ENCODE data around the gene FNTB.

The FNTB gene

GRCh38 chr14:65053466-65053865, 66.8 kb downstream of the FNTB start:
- Mint-ChIP-seq H3K4me1 (no peaks in the 10 kb centered on the region), H3K4me3 (no peak overlapping the region), H3K9me3 (no peaks in the 10 kb centered on the region), H3K36me3 (ENCODE audit: low read depth) (peaks cover 56% of the 10 kb centered on the region), H3K27ac (no peak overlapping the region), H3K27me3 (ENCODE audit: low read depth, poor library complexity) (peaks cover 3% of the 10 kb centered on the region)
- DNase-seq: no peak
- TF ChIP-seq, protein P1, sequence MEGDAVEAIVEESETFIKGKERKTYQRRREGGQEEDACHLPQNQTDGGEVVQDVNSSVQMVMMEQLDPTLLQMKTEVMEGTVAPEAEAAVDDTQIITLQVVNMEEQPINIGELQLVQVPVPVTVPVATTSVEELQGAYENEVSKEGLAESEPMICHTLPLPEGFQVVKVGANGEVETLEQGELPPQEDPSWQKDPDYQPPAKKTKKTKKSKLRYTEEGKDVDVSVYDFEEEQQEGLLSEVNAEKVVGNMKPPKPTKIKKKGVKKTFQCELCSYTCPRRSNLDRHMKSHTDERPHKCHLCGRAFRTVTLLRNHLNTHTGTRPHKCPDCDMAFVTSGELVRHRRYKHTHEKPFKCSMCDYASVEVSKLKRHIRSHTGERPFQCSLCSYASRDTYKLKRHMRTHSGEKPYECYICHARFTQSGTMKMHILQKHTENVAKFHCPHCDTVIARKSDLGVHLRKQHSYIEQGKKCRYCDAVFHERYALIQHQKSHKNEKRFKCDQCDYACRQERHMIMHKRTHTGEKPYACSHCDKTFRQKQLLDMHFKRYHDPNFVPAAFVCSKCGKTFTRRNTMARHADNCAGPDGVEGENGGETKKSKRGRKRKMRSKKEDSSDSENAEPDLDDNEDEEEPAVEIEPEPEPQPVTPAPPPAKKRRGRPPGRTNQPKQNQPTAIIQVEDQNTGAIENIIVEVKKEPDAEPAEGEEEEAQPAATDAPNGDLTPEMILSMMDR (IDR thresholded peaks at IDR 0.05): no peak

GRCh38 chr14:65054471-65055085, 67.9 kb downstream of the FNTB start:
- Mint-ChIP-seq H3K36me3 (ENCODE audit: low read depth) (peaks cover 67% of the 10 kb centered on the region), H3K27ac (no peak overlapping the region), H3K4me1 (no peaks in the 10 kb centered on the region), H3K9me3 (no peaks in the 10 kb centered on the region), H3K27me3 (ENCODE audit: low read depth, poor library complexity) (peaks cover 3% of the 10 kb centered on the region), H3K4me3 (no peak overlapping the region)
- TF ChIP-seq, protein P1 (IDR thresholded peaks at IDR 0.05): no peak
- DNase-seq: no peak

DNA sequence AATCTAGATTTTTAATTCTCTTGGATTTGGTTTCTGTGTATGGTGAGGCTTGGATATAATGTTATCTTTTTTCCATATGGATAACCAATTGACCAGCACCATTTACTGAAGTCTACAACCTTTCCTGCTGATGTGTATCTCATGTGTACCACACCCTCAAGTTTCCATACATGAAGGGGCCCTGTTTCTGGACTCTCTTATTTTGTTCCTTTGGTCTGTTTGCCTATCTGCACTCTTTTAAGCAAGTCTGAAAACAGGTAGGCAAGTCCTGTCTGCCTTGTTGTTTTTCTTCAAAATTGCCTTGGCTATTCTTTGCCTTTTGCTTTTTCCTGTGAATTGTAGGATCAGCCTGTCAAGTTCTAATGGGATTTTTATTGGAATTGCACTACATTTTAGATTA, 71.0 kb downstream of the FNTB start:
- Mint-ChIP-seq H3K36me3 (ENCODE audit: low read depth) (peaks cover 73% of the 10 kb centered on the region), H3K4me1 (no peaks in the 10 kb centered on the region), H3K9me3 (no peaks in the 10 kb centered on the region), H3K4me3 (no peak overlapping the region), H3K27me3 (ENCODE audit: low read depth, poor library complexity) (peaks cover 3% of the 10 kb centered on the region), H3K27ac (peak overlapping the region; percentile 52)
- DNase-seq: no peak
- TF ChIP-seq, protein P1 (IDR thresholded peaks at IDR 0.05): no peak

DNA sequence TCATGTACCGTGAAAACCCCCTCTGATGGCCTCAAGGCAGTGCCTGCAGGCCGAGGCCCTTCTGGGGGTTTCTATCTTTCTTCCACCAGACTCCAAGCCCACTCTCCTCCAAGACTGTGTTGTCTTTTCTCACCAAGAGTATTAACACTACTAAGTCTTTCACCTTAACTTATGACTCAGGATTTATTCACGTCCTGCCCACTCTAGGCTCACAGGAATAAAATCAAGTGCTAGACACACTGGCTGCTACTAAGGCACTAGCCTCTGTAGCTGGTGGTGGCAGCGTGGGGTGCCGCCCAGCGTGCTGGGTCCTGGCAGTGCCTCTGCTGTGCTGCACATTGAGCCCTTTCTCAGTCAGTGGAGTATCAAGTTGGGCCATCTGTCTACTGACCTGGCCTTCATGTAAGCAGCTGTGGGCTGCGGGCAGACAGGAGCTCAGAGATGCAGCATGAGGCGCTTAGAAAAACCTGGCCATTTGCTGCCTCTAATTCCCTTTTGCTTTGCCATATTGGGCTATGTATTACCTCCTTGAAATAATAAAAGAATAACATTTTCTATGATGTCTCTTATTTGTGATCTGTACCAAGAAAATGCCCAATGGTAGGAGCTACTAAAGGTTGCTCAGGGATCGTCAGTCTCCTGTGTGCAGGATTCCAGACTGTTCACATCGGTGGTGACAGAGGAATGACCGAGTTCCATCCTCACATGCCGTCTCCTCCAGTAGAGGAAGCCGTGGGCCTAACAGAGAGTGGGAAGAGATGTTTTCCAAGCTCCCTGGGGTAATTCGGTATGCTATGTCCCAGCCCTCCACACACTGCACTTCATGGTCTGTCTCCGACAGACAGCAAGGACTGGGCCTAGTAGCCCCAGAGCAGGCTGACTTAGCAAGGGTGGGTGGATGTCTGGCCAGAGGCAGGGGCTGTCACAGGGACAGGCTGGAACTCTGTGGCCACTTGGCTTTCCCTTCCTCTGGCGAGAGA, 75.7 kb downstream of the FNTB start:
- H3K9me3 Mint-ChIP-seq: no peaks in the 10 kb centered on the region
- H3K36me3 Mint-ChIP-seq (ENCODE audit: low read depth): peaks cover 88% of the 10 kb centered on the region
- TF ChIP-seq, protein P1 (IDR thresholded peaks at IDR 0.05): no peak
- peak overlapping the region; percentile 23 for H3K27ac Mint-ChIP-seq
- no peak overlapping the region for H3K4me3 Mint-ChIP-seq
- no peak for DNase-seq
- no peaks in the 10 kb centered on the region for H3K27me3 Mint-ChIP-seq (ENCODE audit: low read depth, poor library complexity)
- H3K4me1 Mint-ChIP-seq: no peaks in the 10 kb centered on the region

GRCh38 chr14:65065719-65066118, 79.0 kb downstream of the FNTB start:
- peaks cover 77% of the 10 kb centered on the region for H3K36me3 Mint-ChIP-seq (ENCODE audit: low read depth)

More at GRCh38 chr14:65065719-65066118, 79.0 kb downstream of the FNTB start:
- Mint-ChIP-seq H3K27me3 (ENCODE audit: low read depth, poor library complexity) (no peaks in the 10 kb centered on the region), H3K27ac (no peak overlapping the region), H3K9me3 (no peaks in the 10 kb centered on the region), H3K4me3 (no peak overlapping the region), H3K4me1 (no peaks in the 10 kb centered on the region)
- TF ChIP-seq, protein P1 (IDR thresholded peaks at IDR 0.05): no peak
- DNase-seq: no peak
